Measurements from ENCODE around the gene PSAP. TPM values are rescaled to one million over a fixed set of nuclear protein-coding genes. Genes with fewer than 3 reads are reported as not detected.
"Not testable (repeated sequence)": the region's sequence is repeated elsewhere in the genome, so short reads cannot be mapped to it uniquely, and the experiment has no call there.

The PSAP gene
- total RNA-seq (1,000 to 10,000 TPM in 1 of 2 donors, 100 to 1,000 TPM in 1; 697 to 1,496 TPM), polyA plus RNA-seq (1,000 to 10,000 TPM in 1 of 2 donors, 100 to 1,000 TPM in 1; 496 to 1,828 TPM)
- long read RNA-seq, donor 1, transcript PSAP-202 (14 exons, 2,872 nt) = major isoform, 86 of 309 reads
- long read RNA-seq, donor 1, partial matches to known transcripts = 144 of 309 reads
- long read RNA-seq, donor 1, other reads (novel, unspliced or antisense) = 77 of 309 reads
- long read RNA-seq, donor 2, transcript PSAP-202 (14 exons, 2,872 nt) = major isoform, 16 of 86 reads
- long read RNA-seq, donor 2, partial matches to known transcripts = 56 of 86 reads
- long read RNA-seq, donor 2, other reads (novel, unspliced or antisense) = 14 of 86 reads
- long read RNA-seq, donor 3, transcript PSAP-202 (14 exons, 2,872 nt) = major isoform, 28 of 120 reads
- long read RNA-seq, donor 3, partial matches to known transcripts = 56 of 120 reads
- long read RNA-seq, donor 3, other reads (novel, unspliced or antisense) = 34 of 120 reads
- long read RNA-seq, donor 4, transcript PSAP-202 (14 exons, 2,872 nt) = major isoform, 5 of 51 reads
- long read RNA-seq, donor 4, partial matches to known transcripts = 33 of 51 reads
- long read RNA-seq, donor 4, other reads (novel, unspliced or antisense) = 13 of 51 reads
- long read RNA-seq, donor 5, transcript PSAP-202 (14 exons, 2,872 nt) = major isoform, 77 of 227 reads
- long read RNA-seq, donor 5, partial matches to known transcripts = 71 of 227 reads
- long read RNA-seq, donor 5, other reads (novel, unspliced or antisense) = 78 of 227 reads

DNA sequence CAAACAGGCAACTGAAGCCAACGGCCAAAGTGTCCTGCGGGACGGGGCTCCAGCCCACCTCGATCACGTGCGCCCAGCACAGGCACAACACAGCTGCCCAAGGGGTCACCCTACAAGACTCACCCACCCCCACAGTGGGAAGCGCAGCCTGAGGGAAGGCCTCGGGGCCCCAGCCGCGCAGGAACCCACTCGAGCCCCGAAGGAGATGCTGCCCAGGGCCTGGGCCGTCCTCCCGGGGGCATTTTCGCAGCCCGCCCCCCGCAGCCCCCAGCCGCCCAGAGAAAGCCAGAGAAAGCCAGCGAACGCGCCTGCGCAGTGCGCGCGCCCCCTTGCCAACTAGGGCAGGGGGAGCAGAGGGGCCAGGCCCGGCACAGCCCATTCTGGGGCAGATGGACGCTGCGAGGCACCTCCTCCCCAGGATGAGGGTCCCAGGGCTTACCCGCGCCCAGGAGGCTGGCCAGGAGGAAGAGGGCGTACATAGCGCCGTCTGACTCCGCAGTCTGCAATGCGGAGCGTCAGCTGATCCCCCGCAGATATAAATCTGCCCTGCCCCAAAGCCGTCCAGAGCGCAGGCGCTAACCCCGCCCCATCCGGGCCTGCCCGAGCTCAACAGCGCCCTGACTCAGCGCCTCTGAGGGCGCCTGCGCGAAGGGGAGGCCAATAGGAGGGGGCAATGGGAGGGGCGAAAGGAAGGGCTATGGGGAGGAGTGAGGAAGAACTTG lies at the start of gene PSAP:
Gene PSAP, minus strand, starts transcription at position 509 of the 722 bp plus-strand sequence. Its CDS starts 30 bp downstream, at position 479.
- TF ChIP-seq, protein P1, sequence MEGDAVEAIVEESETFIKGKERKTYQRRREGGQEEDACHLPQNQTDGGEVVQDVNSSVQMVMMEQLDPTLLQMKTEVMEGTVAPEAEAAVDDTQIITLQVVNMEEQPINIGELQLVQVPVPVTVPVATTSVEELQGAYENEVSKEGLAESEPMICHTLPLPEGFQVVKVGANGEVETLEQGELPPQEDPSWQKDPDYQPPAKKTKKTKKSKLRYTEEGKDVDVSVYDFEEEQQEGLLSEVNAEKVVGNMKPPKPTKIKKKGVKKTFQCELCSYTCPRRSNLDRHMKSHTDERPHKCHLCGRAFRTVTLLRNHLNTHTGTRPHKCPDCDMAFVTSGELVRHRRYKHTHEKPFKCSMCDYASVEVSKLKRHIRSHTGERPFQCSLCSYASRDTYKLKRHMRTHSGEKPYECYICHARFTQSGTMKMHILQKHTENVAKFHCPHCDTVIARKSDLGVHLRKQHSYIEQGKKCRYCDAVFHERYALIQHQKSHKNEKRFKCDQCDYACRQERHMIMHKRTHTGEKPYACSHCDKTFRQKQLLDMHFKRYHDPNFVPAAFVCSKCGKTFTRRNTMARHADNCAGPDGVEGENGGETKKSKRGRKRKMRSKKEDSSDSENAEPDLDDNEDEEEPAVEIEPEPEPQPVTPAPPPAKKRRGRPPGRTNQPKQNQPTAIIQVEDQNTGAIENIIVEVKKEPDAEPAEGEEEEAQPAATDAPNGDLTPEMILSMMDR (IDR thresholded peaks at IDR 0.05; ENCODE audit: control extremely low read depth, extremely low read depth) = no peak
- Histone ChIP-seq H3K4me1 (ENCODE audit: control insufficient read depth in 5 of 5, insufficient read depth in 5 of 5, low read length in 5 of 5) (peaks cover 0 to 15% (median 11%) of the 10 kb centered on the region in 5 donors), H3K9ac (ENCODE audit: insufficient read depth in 1 of 2, low read length in 2 of 2) (peak within 1 kb of the TSS; percentile 65 to 92), H3K36me3 (ENCODE audit: control insufficient read depth in 4 of 4, insufficient read depth in 4 of 4, low read length in 4 of 4) (peaks cover 0 to 6% (median 0%) of the 10 kb centered on the region in 4 donors), H3K27me3 (ENCODE audit: control insufficient read depth in 3 of 3, insufficient read depth in 3 of 3, low read length in 2 of 3) (no peaks in the 10 kb centered on the region), H3K27ac (ENCODE audit: low read depth in 1 of 2, low read length in 1 of 2) (peak within 1 kb of the TSS; percentile 90 to 100), H3K9me3 (ENCODE audit: control insufficient read depth in 4 of 4, insufficient read depth in 3 of 4, low read length in 3 of 4) (no peaks in the 10 kb centered on the region), H3K4me3 (peak within 1 kb of the TSS; percentile 97)
- 0% methylated on average over 41 to 49 of the region's 49 CpGs for WGBS, 2 donors
- ATAC-seq (ENCODE audit: insufficient read depth, low FRiP score) = peak; percentile 96
- DNase-seq = peak; percentile 98 to 99 (median 99)

DNA sequence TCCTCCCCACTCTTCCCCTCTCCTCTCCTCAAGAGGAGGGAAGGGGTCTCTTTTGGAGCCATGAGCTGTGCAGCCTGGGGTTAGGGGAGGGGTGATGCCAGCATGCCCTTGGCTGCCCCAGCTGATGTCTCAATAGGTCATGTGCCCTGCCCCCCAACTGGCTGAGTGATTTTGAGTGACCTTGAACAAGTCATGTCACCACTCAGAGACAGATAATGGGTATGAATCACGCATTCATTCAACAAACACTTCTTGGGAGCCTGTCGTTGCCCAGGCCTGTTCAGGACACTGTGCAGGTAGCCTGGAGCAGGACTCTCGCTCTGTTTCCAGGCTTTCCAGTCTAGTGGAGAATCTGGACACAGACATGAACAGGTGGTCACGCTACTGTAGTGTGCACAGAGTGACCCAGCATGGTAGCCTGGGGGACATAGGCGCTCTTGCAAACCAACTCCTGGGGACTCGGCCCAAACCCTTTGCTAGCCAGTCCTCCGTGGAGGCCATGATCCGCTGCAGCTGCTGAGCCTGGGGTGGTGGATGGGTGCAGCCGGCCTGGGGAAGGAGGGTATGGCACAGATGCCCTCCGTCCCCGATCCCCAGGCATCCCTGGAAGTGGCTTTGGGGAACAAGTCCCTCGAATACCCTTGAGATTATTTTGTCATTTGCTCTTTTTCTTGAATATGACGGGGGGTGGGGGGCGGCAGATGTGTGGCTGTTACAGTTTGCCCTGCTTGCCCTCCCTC lies 49.6 kb upstream of the PSAP start:
- Histone ChIP-seq H3K27ac (ENCODE audit: low read depth in 1 of 2, low read length in 1 of 2) (no peak overlapping the region), H3K9me3 (ENCODE audit: control insufficient read depth in 4 of 4, insufficient read depth in 3 of 4, low read length in 3 of 4) (no peaks in the 10 kb centered on the region), H3K4me1 (ENCODE audit: control insufficient read depth in 5 of 5, insufficient read depth in 5 of 5, low read length in 5 of 5) (no peaks in the 10 kb centered on the region), H3K9ac (ENCODE audit: insufficient read depth in 1 of 2, low read length in 2 of 2) (no peak overlapping the region), H3K4me3 (no peak overlapping the region), H3K36me3 (ENCODE audit: control insufficient read depth in 4 of 4, insufficient read depth in 4 of 4, low read length in 4 of 4) (no peaks in the 10 kb centered on the region), H3K27me3 (ENCODE audit: control insufficient read depth in 3 of 3, insufficient read depth in 3 of 3, low read length in 2 of 3) (no peaks in the 10 kb centered on the region)
- no peak for DNase-seq
- WGBS, 2 donors = 95 to 97% methylated on average over 14 of the region's 14 CpGs
- ATAC-seq (ENCODE audit: insufficient read depth, low FRiP score) = no peak
- TF ChIP-seq, protein P1 (IDR thresholded peaks at IDR 0.05; ENCODE audit: control extremely low read depth, extremely low read depth) = no peak

DNA sequence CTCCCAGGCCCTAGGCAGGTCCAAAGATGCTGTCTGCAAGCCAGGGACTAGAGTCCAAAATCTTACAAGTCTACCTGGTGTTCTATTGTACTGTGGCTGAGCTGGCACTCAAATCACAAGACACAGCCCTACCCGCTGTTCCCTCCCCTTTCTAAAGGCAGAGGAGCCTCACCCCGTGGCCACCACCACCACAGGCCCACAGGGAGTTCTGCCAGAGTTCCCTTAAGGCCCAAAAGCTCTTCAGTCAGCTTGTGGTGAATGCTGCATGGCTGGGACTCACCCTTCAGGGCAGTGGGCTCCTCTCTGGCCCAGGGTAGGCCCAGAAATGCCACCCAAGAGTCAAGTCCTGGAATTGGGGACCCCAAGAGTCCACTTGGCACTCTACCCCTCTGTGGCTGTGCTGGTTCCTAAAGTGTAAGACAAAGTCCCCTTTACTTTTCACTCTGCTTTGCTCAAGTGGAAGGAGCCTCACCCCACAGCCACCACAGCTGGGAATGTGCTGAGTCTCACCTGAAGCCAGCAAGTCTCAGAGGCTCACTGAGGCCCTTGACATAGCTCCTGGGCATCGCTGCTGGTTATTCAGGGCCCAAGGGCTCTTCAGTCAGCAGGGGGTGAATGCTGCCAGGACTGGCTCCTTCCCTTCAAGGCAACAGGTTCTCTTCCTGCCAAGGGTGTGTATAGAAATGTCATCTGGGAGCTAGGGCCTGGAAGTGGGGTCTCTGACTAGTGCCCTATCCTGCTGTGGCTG lies 48.8 kb upstream of the PSAP start:
- Histone ChIP-seq H3K4me1 (ENCODE audit: control insufficient read depth in 5 of 5, insufficient read depth in 5 of 5, low read length in 5 of 5) (no peaks in the 10 kb centered on the region), H3K27me3 (ENCODE audit: control insufficient read depth in 3 of 3, insufficient read depth in 3 of 3, low read length in 2 of 3) (no peaks in the 10 kb centered on the region), H3K4me3 (no peak overlapping the region), H3K9ac (ENCODE audit: insufficient read depth in 1 of 2, low read length in 2 of 2) (no peak overlapping the region), H3K9me3 (ENCODE audit: control insufficient read depth in 4 of 4, insufficient read depth in 3 of 4, low read length in 3 of 4) (no peaks in the 10 kb centered on the region), H3K27ac (ENCODE audit: low read depth in 1 of 2, low read length in 1 of 2) (peak overlapping the region in 1 of 2 donors; percentile 72), H3K36me3 (ENCODE audit: control insufficient read depth in 4 of 4, insufficient read depth in 4 of 4, low read length in 4 of 4) (no peaks in the 10 kb centered on the region)
- ATAC-seq (ENCODE audit: insufficient read depth, low FRiP score) = no peak
- TF ChIP-seq, protein P1 (IDR thresholded peaks at IDR 0.05; ENCODE audit: control extremely low read depth, extremely low read depth) = no peak
- no peak for DNase-seq
- 69 to 71% methylated on average over 3 of the region's 3 CpGs for WGBS, 2 donors

GRCh38 chr10:71898346-71898745 lies 47.3 kb upstream of the PSAP start:
- not testable (repeated sequence) for DNase-seq; H3K4me1 ChIP-seq (ENCODE audit: control insufficient read depth in 5 of 5, insufficient read depth in 5 of 5, low read length in 5 of 5); H3K4me3 ChIP-seq; H3K27me3 ChIP-seq (ENCODE audit: control insufficient read depth in 3 of 3, insufficient read depth in 3 of 3, low read length in 2 of 3); ATAC-seq (ENCODE audit: insufficient read depth, low FRiP score); H3K9ac ChIP-seq (ENCODE audit: insufficient read depth in 1 of 2, low read length in 2 of 2); H3K27ac ChIP-seq (ENCODE audit: low read depth in 1 of 2, low read length in 1 of 2); H3K36me3 ChIP-seq (ENCODE audit: control insufficient read depth in 4 of 4, insufficient read depth in 4 of 4, low read length in 4 of 4); H3K9me3 ChIP-seq (ENCODE audit: control insufficient read depth in 4 of 4, insufficient read depth in 3 of 4, low read length in 3 of 4)
- 91 to 97% methylated on average over 5 of the region's 5 CpGs for WGBS, 2 donors
